Thymus (tissue), 11 donors: Measurements from ENCODE around the gene PHOSPHO1. TPM values are rescaled to one million over a fixed set of nuclear protein-coding genes. Genes with fewer than 3 reads are reported as not detected.

ENCODE experiments used
- DNase-seq, 9 donors: peaks; one replicate each; pipeline ENCODE4 v3.0.0-alpha.2; 2013; ENCODE audit warnings: low spot score in 9 of 9, low read depth in 6 of 9, missing footprints in 1 of 9
- H3K27ac ChIP-seq, 2 donors: one replicate each; pipeline ENCODE4 v1.5.1; 2013; ENCODE audit warnings: control low read depth in 1 of 2, low read depth in 1 of 2, low read length in 1 of 2, mild to moderate bottlenecking in 1 of 2, moderate library complexity in 1 of 2
- H3K27me3 ChIP-seq, 2 donors: one replicate each; pipeline ENCODE4 v1.5.1; 2013; ENCODE audit warnings: low read length in 1 of 2; ENCODE audit not compliant: control insufficient read depth in 2 of 2, insufficient read depth in 1 of 2
- H3K36me3 ChIP-seq, 2 donors: one replicate each; pipeline ENCODE4 v1.5.1; 2013; ENCODE audit warnings: low read length in 1 of 2, mild to moderate bottlenecking in 1 of 2, moderate library complexity in 1 of 2; ENCODE audit not compliant: control insufficient read depth in 2 of 2, insufficient read depth in 2 of 2
- H3K4me1 ChIP-seq, 2 donors: one replicate each; pipeline ENCODE4 v1.5.1; 2013; ENCODE audit warnings: low read length in 2 of 2; ENCODE audit not compliant: control insufficient read depth in 2 of 2, insufficient read depth in 2 of 2
- H3K4me3 ChIP-seq, 2 donors: one replicate each; pipeline ENCODE4 v1.5.1; 2013; ENCODE audit warnings: low read length in 2 of 2, control low read depth in 1 of 2, mild to moderate bottlenecking in 1 of 2
- H3K9me3 ChIP-seq, 2 donors: one replicate each; pipeline ENCODE4 v1.5.1; 2013; ENCODE audit warnings: low read length in 1 of 2, mild to moderate bottlenecking in 1 of 2; ENCODE audit not compliant: control insufficient read depth in 2 of 2, insufficient read depth in 1 of 2
- WGBS: extraction: QIAGEN DNeasy Blood & Tissue Kit; methylation state at CpG from one replicate; pipeline ENCODE4 v1.1.7; 2013; 5-methylcytosine and 5-hydroxymethylcytosine counted together
- polyA plus RNA-seq: library from polyadenylated mRNA; stranded (reverse); fragments of 200-250 nt; gene quantifications from one replicate; pipeline ENCODE4 v1.2.3, GENCODE V29; 2013
- total RNA-seq: library from RNA; stranded (reverse); fragments of 120-200 nt; gene quantifications from one replicate; pipeline ENCODE4 v1.2.4, GENCODE V29; 2013
- donor health status: healthy.

PHOSPHO1 gene
- total and polyA plus RNA-seq, 2 donors: 0.50 to 1.8 TPM

DNA sequence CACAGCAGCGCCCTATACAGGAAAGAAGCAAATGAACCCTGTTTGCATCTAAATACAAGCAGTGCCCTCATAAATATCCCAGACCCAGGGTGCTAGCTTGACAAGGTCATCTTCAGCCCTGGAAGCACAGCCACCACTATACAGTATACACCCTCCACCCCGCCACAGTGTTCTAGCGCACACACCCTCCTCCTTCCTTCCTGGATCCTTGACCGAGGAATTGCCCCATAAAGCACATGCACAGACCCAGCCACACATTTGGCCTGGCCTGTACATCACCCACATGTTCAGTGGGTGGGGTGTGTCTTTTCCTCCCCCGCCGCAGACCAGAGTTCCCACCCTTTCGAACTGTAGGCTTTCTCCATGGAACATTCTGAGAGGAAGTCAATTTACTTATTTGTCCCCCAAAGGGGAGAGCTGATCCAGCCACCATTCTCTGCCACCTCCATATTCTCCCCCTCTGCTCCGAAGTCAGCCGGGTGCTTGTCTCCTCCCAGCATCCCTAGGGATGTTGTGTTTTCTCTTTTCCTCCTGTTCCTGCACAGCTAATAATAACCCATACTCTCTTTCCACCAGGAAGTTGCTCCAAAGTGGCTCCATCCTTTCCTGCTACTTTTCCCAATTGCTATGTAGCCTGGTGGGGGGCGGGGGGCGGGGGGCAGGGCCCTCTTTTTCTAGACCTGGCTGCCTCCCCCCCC is 13.5 kb downstream of the PHOSPHO1 start:
- H3K36me3 ChIP-seq: peaks cover 0 to 25% of the 10 kb centered on the region in 2 donors
- H3K4me3 ChIP-seq: no peak overlapping the region
- peak overlapping the region in 1 of 2 donors; percentile 36 for H3K27ac ChIP-seq
- DNase-seq: no peak
- H3K4me1 ChIP-seq: peaks cover 24 to 69% of the 10 kb centered on the region in 2 donors
- H3K27me3 ChIP-seq: peaks cover 0 to 2% of the 10 kb centered on the region in 2 donors
- 83% methylated on average over 11 of the region's 11 CpGs for whole genome bisulfite sequencing
- H3K9me3 ChIP-seq: no peaks in the 10 kb centered on the region

- no peak for DNase-seq
- peaks cover 24 to 73% of the 10 kb centered on the region in 2 donors for H3K4me1 ChIP-seq
- H3K36me3 ChIP-seq: peaks cover 0 to 25% of the 10 kb centered on the region in 2 donors
- no peaks in the 10 kb centered on the region for H3K27me3 ChIP-seq
- no peak overlapping the region for H3K4me3 ChIP-seq
- 93% methylated on average over 13 of the region's 13 CpGs for WGBS
- peak overlapping the region in 1 of 2 donors; percentile 13 for H3K27ac ChIP-seq
- no peaks in the 10 kb centered on the region for H3K9me3 ChIP-seq
Observed at GRCh38 chr17:49216482-49216881, 14.1 kb downstream of the PHOSPHO1 start.

- Histone ChIP-seq H3K36me3 (peaks cover 0 to 19% of the 10 kb centered on the region in 2 donors), H3K4me3 (no peak overlapping the region), H3K4me1 (peaks cover 29 to 81% of the 10 kb centered on the region in 2 donors), H3K27ac (peak overlapping the region; percentile 18 to 54), H3K27me3 (no peaks in the 10 kb centered on the region), H3K9me3 (no peaks in the 10 kb centered on the region)
- 85% methylated on average over 12 of the region's 12 CpGs for WGBS
- no peak for DNase-seq
Observed at GRCh38 chr17:49214676-49215360, 15.8 kb downstream of the PHOSPHO1 start.

- no peak for DNase-seq
- Histone ChIP-seq H3K27me3 (no peaks in the 10 kb centered on the region), H3K4me1 (peaks cover 29 to 81% of the 10 kb centered on the region in 2 donors), H3K9me3 (no peaks in the 10 kb centered on the region), H3K36me3 (peaks cover 0 to 19% of the 10 kb centered on the region in 2 donors), H3K27ac (no peak overlapping the region), H3K4me3 (no peak overlapping the region)
- 95% methylated on average over 2 of the region's 2 CpGs for WGBS
Observed at GRCh38 chr17:49213847-49214246, 16.7 kb downstream of the PHOSPHO1 start.

GRCh38 chr17:49213399-49213798 is 17.2 kb downstream of the PHOSPHO1 start:
- H3K4me3 ChIP-seq: no peak overlapping the region
- H3K9me3 ChIP-seq: no peaks in the 10 kb centered on the region
- peak overlapping the region in 1 of 2 donors; percentile 26 for H3K27ac ChIP-seq
- peaks cover 0 to 19% of the 10 kb centered on the region in 2 donors for H3K36me3 ChIP-seq
- no peak for DNase-seq
- no peaks in the 10 kb centered on the region for H3K27me3 ChIP-seq
- H3K4me1 ChIP-seq: peaks cover 27 to 79% of the 10 kb centered on the region in 2 donors
- 85% methylated on average over 5 of the region's 5 CpGs for WGBS

GRCh38 chr17:49210158-49211029 is 20.2 kb downstream of the PHOSPHO1 start, which contains the start of the genes ABI3 and GNGT2:
Gene ABI3, plus strand, starts transcription at chr17:49210707. Its CDS starts 18 bp downstream, at chr17:49210725.
Gene GNGT2, minus strand, starts transcription at chr17:49210574. Its CDS starts 3,152 bp downstream, at chr17:49207422.
- Histone ChIP-seq H3K4me1 (peaks cover 16 to 54% of the 10 kb centered on the region in 2 donors), H3K36me3 (peaks cover 0 to 4% of the 10 kb centered on the region in 2 donors), H3K4me3 (peak within 1 kb of the TSS; percentile 46 to 52), H3K27me3 (no peaks in the 10 kb centered on the region), H3K27ac (peak within 1 kb of the TSS; percentile 44 to 78), H3K9me3 (no peaks in the 10 kb centered on the region)
- WGBS: 32% methylated on average over 22 of the region's 22 CpGs
- peak in 4 of 9 donors; percentile 59 to 85 (median 68) for DNase-seq

- no peak for DNase-seq
- WGBS: 88% methylated on average over 10 of the region's 10 CpGs
- no peaks in the 10 kb centered on the region for H3K9me3 ChIP-seq
- peaks cover 0 to 3% of the 10 kb centered on the region in 2 donors for H3K36me3 ChIP-seq
- no peak overlapping the region for H3K4me3 ChIP-seq
- peaks cover 16 to 49% of the 10 kb centered on the region in 2 donors for H3K4me1 ChIP-seq
- no peaks in the 10 kb centered on the region for H3K27me3 ChIP-seq
- H3K27ac ChIP-seq: no peak overlapping the region
Observed at GRCh38 chr17:49209061-49209571, 21.5 kb downstream of the PHOSPHO1 start.

DNA sequence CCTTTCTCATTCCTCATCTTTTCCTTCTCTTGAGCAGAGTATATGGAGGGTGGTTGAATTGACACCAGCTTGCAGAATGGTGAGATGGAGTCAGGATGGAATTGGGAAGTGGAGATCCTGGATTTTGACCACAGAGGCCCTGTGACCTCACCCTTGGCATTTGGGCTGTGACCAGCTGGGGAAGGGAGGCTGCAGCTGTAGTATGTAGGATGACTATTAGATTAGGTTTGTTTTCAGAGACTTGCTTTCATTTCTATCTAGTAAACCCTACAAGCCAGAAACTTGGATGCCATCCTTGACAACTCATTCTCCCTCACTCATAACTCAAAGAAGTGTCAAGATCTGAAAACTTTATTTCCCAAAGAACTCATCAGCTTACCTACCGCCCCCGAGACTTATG is 26.1 kb downstream of the PHOSPHO1 start:
- WGBS: 98% methylated on average over 2 of the region's 2 CpGs
- H3K36me3 ChIP-seq: no peaks in the 10 kb centered on the region
- no peak for DNase-seq
- peaks cover 0 to 2% of the 10 kb centered on the region in 2 donors for H3K27me3 ChIP-seq
- peaks cover 3 to 9% of the 10 kb centered on the region in 2 donors for H3K4me1 ChIP-seq
- H3K27ac ChIP-seq: no peak overlapping the region
- H3K4me3 ChIP-seq: no peak overlapping the region
- H3K9me3 ChIP-seq: no peaks in the 10 kb centered on the region
